Measurements from ENCODE around the gene TOP2B.

TOP2B gene

DNA sequence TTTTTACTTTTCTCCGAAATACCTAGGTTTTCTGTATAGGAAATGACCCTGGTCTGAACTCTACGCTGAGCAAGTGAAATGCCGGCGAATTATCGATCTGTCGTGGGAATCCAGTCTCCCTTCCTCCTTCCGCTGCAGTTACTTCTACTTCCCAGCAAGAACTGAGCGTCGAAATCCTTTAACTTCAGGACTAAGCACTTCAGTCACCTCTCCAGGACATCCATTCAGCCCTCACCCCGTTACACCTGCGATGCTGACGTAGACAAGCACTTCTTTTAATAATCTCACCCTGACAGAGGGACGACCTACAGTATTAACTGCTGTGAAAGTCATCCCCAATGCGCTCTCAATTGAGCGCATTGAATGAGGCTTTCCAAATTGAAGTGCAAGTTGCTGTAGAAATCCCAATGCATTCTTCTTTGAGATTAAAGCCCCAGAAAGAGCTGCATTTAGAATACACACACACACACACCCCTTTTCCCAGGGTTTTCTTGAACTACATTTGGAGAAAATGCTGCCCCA, 1.3 kb downstream of the TOP2B start:
- Histone ChIP-seq H3K4me1 (ENCODE audit: low read depth, poor library complexity, severe bottlenecking) (peaks cover 54% of the 10 kb centered on the region), H3K79me2 (ENCODE audit: insufficient read depth, low read depth) (peaks cover 53% of the 10 kb centered on the region), H2AFZ (ENCODE audit: low read depth) (no peak overlapping the region), H3K4me2 (peak overlapping the region; percentile 92), H3K27ac (peak overlapping the region; percentile 74), H3K27me3 (ENCODE audit: insufficient read depth, low read depth) (no peaks in the 10 kb centered on the region), H4K20me1 (ENCODE audit: insufficient read depth) (no peaks in the 10 kb centered on the region), H3K9ac (peak overlapping the region; percentile 73), H3K36me3 (ENCODE audit: insufficient read depth) (no peaks in the 10 kb centered on the region), H3K4me3 (IDR thresholded peaks at IDR 0.05; ENCODE audit: insufficient read depth, low read depth, low read length) (peak overlapping the region; percentile 30)
- TF ChIP-seq CTCF (conservative IDR thresholded peaks at IDR 0.05; ENCODE audit: low read depth, low read length): no peak

DNA sequence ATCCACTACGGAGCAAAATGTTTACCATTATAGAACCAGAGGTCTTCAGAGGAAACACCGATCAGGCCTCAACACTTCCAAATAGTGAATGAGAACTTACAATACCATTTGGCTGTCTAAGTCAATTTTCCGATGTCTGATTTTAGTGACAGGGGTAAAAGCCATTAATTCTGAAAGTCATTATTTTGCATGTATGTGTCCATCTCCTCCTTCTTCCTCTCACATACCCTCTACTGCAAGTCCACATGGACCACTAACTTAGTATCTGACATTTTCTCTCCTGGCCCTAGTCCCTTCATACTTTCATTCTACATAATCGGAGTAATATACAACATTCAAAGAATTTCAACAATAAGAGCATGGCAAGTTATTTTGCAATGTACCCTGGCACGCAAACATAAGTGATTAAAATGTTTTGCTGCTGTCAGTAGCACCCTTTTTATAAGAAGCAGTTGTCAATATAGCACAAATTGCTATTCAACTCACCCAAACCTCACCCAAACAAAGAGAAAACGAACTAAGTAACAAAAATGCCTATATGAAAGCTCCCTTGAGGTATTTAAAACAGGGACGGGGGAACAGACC, 1.9 kb downstream of the TOP2B start:
- Histone ChIP-seq H2AFZ (ENCODE audit: low read depth) (no peak overlapping the region), H4K20me1 (ENCODE audit: insufficient read depth) (no peaks in the 10 kb centered on the region), H3K9ac (peak overlapping the region; percentile 73; the same call in 1 of the 2 replicates), H3K27me3 (ENCODE audit: insufficient read depth, low read depth) (no peaks in the 10 kb centered on the region), H3K4me3 (IDR thresholded peaks at IDR 0.05; ENCODE audit: insufficient read depth, low read depth, low read length) (no peak overlapping the region), H3K79me2 (ENCODE audit: insufficient read depth, low read depth) (peaks cover 53% of the 10 kb centered on the region), H3K4me1 (ENCODE audit: low read depth, poor library complexity, severe bottlenecking) (peaks cover 54% of the 10 kb centered on the region), H3K27ac (peak overlapping the region; percentile 74; the same call in 1 of the 2 replicates), H3K4me2 (peak overlapping the region; percentile 92), H3K36me3 (ENCODE audit: insufficient read depth) (no peaks in the 10 kb centered on the region)
- no peak for TF ChIP-seq CTCF (conservative IDR thresholded peaks at IDR 0.05; ENCODE audit: low read depth, low read length)

GRCh38 chr3:25661694-25662437, 2.8 kb downstream of the TOP2B start:
- H3K27ac ChIP-seq: peak overlapping the region; percentile 74; the same call in 1 of the 2 replicates

GRCh38 chr3:25658836-25659235, 5.9 kb downstream of the TOP2B start:
- Histone ChIP-seq H3K4me2 (peak overlapping the region; percentile 31; the same call in 1 of the 2 replicates), H3K36me3 (ENCODE audit: insufficient read depth) (no peaks in the 10 kb centered on the region), H2AFZ (ENCODE audit: low read depth) (no peak overlapping the region), H3K27me3 (ENCODE audit: insufficient read depth, low read depth) (no peaks in the 10 kb centered on the region), H3K9ac (no peak overlapping the region), H3K79me2 (ENCODE audit: insufficient read depth, low read depth) (peaks cover 90% of the 10 kb centered on the region), H4K20me1 (ENCODE audit: insufficient read depth) (0 out of 2 replicates have a peak, but pooled peaks cover 6% of the 10 kb centered on the region), H3K4me1 (ENCODE audit: low read depth, poor library complexity, severe bottlenecking) (peaks cover 70% of the 10 kb centered on the region), H3K27ac (no peak overlapping the region), H3K4me3 (IDR thresholded peaks at IDR 0.05; ENCODE audit: insufficient read depth, low read depth, low read length) (no peak overlapping the region)
- no peak for TF ChIP-seq CTCF (conservative IDR thresholded peaks at IDR 0.05; ENCODE audit: low read depth, low read length)

More at GRCh38 chr3:25661694-25662437, 2.8 kb downstream of the TOP2B start:
- H3K4me2 ChIP-seq: peak overlapping the region; percentile 92
- no peaks in the 10 kb centered on the region for H3K36me3 ChIP-seq (ENCODE audit: insufficient read depth)
- H3K9ac ChIP-seq: peak overlapping the region; percentile 4; the same call in 1 of the 2 replicates
- peaks cover 61% of the 10 kb centered on the region for H3K79me2 ChIP-seq (ENCODE audit: insufficient read depth, low read depth)
- H4K20me1 ChIP-seq (ENCODE audit: insufficient read depth): no peaks in the 10 kb centered on the region
- no peaks in the 10 kb centered on the region for H3K27me3 ChIP-seq (ENCODE audit: insufficient read depth, low read depth)
- no peak overlapping the region for H3K4me3 ChIP-seq (IDR thresholded peaks at IDR 0.05; ENCODE audit: insufficient read depth, low read depth, low read length)
- H3K4me1 ChIP-seq (ENCODE audit: low read depth, poor library complexity, severe bottlenecking): peaks cover 61% of the 10 kb centered on the region
- H2AFZ ChIP-seq (ENCODE audit: low read depth): no peak overlapping the region
- 0 out of 2 replicates have a peak, but pooled peaks have one; percentile 23 for TF ChIP-seq CTCF (conservative IDR thresholded peaks at IDR 0.05; ENCODE audit: low read depth, low read length)
